ENCODE measurements around the gene GPR150.

The GPR150 gene

DNA sequence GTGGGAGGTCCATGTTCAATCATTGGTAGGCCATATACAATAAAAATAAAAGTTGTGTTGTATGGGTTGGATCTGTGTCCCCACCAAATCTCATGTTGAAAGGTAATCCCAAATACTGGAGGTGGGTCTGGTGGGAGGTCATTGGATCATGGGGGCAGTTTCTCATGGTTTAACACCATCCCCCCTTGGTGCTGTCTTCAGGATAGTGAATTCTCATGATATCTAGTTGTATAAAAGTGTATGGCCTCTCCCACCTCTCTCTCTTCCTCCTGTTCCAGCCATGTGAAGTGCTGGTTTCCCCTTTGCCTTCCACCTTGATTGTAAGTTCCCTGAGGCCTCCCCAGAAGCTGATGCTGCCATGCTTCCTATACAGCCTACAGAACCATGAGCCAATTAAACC is 47.8 kb downstream of the GPR150 start:
- H3K4me1 ChIP-seq (ENCODE audit: control insufficient read depth in 1 of 2, insufficient read depth in 1 of 2, low read depth in 1 of 2, low read length in 1 of 2) = peaks cover 2 to 4% of the 10 kb centered on the region in 2 experiments
- TF ChIP-seq, protein P1, sequence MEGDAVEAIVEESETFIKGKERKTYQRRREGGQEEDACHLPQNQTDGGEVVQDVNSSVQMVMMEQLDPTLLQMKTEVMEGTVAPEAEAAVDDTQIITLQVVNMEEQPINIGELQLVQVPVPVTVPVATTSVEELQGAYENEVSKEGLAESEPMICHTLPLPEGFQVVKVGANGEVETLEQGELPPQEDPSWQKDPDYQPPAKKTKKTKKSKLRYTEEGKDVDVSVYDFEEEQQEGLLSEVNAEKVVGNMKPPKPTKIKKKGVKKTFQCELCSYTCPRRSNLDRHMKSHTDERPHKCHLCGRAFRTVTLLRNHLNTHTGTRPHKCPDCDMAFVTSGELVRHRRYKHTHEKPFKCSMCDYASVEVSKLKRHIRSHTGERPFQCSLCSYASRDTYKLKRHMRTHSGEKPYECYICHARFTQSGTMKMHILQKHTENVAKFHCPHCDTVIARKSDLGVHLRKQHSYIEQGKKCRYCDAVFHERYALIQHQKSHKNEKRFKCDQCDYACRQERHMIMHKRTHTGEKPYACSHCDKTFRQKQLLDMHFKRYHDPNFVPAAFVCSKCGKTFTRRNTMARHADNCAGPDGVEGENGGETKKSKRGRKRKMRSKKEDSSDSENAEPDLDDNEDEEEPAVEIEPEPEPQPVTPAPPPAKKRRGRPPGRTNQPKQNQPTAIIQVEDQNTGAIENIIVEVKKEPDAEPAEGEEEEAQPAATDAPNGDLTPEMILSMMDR (IDR thresholded peaks at IDR 0.05) = no peak
- no peak overlapping the region for H3K27ac ChIP-seq
- H3K9me3 ChIP-seq = no peaks in the 10 kb centered on the region
- no peak overlapping the region for H3K4me3 ChIP-seq (ENCODE audit: low read depth in 1 of 2, low read length in 1 of 2)
- no peaks in the 10 kb centered on the region for H3K36me3 ChIP-seq
- no peaks in the 10 kb centered on the region for H3K27me3 ChIP-seq

DNA sequence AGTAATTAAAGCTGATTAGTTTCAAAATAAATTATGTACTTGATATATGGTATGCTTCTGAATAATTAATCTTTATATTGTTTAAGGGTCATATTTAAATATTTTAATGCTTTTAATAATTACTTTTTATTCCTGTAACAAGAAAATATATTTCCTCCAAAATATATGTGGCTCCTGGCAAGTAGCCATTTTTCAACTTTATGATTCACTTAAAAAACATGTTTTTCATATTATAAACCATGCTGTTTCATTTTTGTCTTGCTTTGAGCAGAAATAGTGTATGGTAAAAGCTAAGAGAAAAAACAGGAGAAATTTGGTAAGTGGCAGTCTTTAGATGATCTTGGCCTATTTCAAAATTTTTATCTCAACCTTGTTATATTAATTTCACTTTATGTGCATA is 48.3 kb downstream of the GPR150 start:
- TF ChIP-seq, protein P1 (IDR thresholded peaks at IDR 0.05) = no peak
- Histone ChIP-seq H3K36me3 (no peaks in the 10 kb centered on the region), H3K4me1 (ENCODE audit: control insufficient read depth in 1 of 2, insufficient read depth in 1 of 2, low read depth in 1 of 2, low read length in 1 of 2) (peaks cover 2 to 4% of the 10 kb centered on the region in 2 experiments), H3K27ac (no peak overlapping the region), H3K27me3 (no peaks in the 10 kb centered on the region), H3K4me3 (ENCODE audit: low read depth in 1 of 2, low read length in 1 of 2) (no peak overlapping the region), H3K9me3 (no peaks in the 10 kb centered on the region)

DNA sequence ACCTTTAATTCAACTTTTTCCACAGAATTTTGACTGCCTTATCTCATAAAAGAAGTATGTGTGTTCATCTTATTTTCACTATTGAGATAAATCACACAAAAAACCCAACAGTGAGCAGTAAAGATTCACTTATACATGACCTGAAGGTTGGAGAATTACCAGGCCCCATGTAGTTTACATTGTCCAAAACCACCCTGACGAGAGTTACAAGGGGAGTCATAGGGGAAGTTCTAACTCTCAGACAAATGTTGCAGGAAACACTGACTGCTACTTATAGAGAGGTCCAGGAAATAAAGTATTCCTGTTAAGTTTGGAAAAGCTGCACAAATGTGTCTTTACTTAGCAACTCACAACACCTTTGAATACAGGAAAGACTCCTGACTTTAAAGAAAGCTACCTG is 48.8 kb downstream of the GPR150 start:
- Histone ChIP-seq H3K36me3 (no peaks in the 10 kb centered on the region), H3K9me3 (no peaks in the 10 kb centered on the region), H3K4me1 (ENCODE audit: control insufficient read depth in 1 of 2, insufficient read depth in 1 of 2, low read depth in 1 of 2, low read length in 1 of 2) (peaks cover 2 to 4% of the 10 kb centered on the region in 2 experiments), H3K27ac (no peak overlapping the region), H3K4me3 (ENCODE audit: low read depth in 1 of 2, low read length in 1 of 2) (no peak overlapping the region), H3K27me3 (no peaks in the 10 kb centered on the region)
- TF ChIP-seq, protein P1 (IDR thresholded peaks at IDR 0.05) = no peak

DNA sequence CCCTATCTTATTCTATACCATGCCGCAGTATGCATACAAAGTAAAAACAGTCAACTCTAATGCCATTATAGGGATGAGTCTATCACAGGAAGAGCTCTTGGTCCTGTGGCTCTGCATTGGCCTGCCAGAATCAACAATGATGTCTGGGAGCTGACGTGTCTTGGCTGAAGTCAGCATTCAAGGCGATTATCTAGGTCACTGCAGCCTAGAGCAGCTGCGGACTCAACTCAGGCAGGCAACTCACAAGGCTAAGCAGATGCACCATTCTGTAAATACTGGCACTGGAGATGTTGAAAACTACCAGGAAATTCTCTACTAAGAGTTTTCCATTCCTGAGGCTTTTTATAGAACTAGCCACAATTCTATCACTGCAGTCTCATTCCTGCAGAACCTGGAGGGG is 49.7 kb downstream of the GPR150 start:
- peaks cover 2 to 4% of the 10 kb centered on the region in 2 experiments for H3K4me1 ChIP-seq (ENCODE audit: control insufficient read depth in 1 of 2, insufficient read depth in 1 of 2, low read depth in 1 of 2, low read length in 1 of 2)
- H3K27ac ChIP-seq = no peak overlapping the region
- H3K36me3 ChIP-seq = no peaks in the 10 kb centered on the region
- H3K4me3 ChIP-seq (ENCODE audit: low read depth in 1 of 2, low read length in 1 of 2) = no peak overlapping the region
- H3K9me3 ChIP-seq = no peaks in the 10 kb centered on the region
- no peaks in the 10 kb centered on the region for H3K27me3 ChIP-seq
- TF ChIP-seq, protein P1 (IDR thresholded peaks at IDR 0.05) = no peak

DNA sequence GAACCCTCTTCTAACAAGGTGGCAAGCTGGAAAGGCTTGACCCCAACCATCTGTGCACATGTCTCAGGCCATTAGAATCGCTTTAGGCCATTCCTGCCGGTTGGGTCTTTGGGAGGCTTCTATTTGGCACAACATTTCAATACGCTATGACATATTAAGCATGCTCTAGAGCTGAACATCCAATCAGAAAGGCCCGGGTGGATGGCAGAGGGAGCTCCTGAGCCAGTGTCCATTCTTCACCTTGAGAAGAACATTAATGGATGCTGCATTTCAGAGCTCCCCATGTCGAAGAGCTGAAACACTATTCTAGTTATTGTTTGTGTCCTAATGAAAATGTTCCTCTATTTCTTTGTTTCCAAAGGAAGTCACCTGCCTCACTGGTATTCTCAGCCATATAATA is 50.1 kb downstream of the GPR150 start:
- H3K27me3 ChIP-seq = no peaks in the 10 kb centered on the region
- no peaks in the 10 kb centered on the region for H3K36me3 ChIP-seq
- TF ChIP-seq, protein P1 (IDR thresholded peaks at IDR 0.05) = no peak
- no peak overlapping the region for H3K4me3 ChIP-seq (ENCODE audit: low read depth in 1 of 2, low read length in 1 of 2)
- H3K9me3 ChIP-seq = no peaks in the 10 kb centered on the region
- H3K27ac ChIP-seq = no peak overlapping the region
- H3K4me1 ChIP-seq (ENCODE audit: control insufficient read depth in 1 of 2, insufficient read depth in 1 of 2, low read depth in 1 of 2, low read length in 1 of 2) = peaks cover 2 to 4% of the 10 kb centered on the region in 2 experiments

DNA sequence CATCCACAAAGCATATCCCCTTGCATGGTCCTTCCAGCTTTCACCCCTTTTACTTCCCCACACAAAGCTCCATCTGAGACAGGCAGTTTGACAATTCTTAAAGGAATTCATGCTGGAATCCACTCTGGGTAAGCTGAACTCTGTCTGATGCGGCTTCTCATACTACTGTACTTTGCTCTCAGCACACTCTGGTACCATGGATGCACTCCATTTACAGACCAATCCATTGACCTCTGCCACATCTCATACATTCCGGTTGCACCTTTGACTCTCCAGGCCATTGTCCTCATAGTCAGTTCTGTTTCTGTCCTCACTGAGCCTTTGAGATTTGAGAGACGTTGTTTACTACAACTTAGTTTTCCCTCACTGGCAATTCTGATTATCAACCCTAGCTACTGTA is 50.7 kb downstream of the GPR150 start:
- Histone ChIP-seq H3K4me1 (ENCODE audit: control insufficient read depth in 1 of 2, insufficient read depth in 1 of 2, low read depth in 1 of 2, low read length in 1 of 2) (peaks cover 2 to 4% of the 10 kb centered on the region in 2 experiments), H3K36me3 (no peaks in the 10 kb centered on the region), H3K4me3 (ENCODE audit: low read depth in 1 of 2, low read length in 1 of 2) (no peak overlapping the region), H3K27ac (no peak overlapping the region), H3K9me3 (no peaks in the 10 kb centered on the region), H3K27me3 (no peaks in the 10 kb centered on the region)
- TF ChIP-seq, protein P1 (IDR thresholded peaks at IDR 0.05) = no peak
